ENCODE measurements around the gene EHMT2.
"Not testable (repeated sequence)": the region's sequence is repeated elsewhere in the genome, so short reads cannot be mapped to it uniquely, and the experiment has no call there.

The EHMT2 gene

GRCh38 chr6:31897612-31898382 lies at the start of gene EHMT2:
Gene EHMT2 (minus strand): TSS chr6:31897698. CDS start chr6:31897677, 21 bp downstream.
- DNase-seq (ENCODE audit: low read depth) = peak; percentile 89

- DNase-seq (ENCODE audit: low read depth) = no peak
Measured at GRCh38 chr6:31947070-31947675, 49.7 kb upstream of the EHMT2 start.

DNA sequence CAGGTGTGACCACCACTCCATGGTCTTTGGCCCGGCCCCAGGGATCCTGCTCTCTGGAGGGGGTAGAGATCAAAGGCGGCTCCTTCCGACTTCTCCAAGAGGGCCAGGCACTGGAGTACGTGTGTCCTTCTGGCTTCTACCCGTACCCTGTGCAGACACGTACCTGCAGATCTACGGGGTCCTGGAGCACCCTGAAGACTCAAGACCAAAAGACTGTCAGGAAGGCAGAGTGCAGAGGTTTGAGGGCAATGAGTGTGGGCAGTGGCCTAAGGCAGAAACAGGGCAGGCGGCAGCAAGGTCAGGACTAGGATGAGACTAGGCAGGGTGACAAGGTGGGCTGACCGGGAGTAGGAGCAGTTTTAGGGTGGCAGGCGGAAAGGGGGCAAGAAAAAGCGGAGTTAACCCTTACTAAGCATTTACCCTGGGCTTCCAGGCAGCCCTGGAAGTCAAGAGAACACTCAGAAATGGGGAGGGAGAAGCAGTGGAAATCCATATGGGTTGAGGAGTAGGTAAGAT lies 48.9 kb upstream of the EHMT2 start:
- no peak for DNase-seq (ENCODE audit: low read depth)

- DNase-seq (ENCODE audit: low read depth) = peak; percentile 92
Measured at GRCh38 chr6:31945507-31946369, 48.2 kb upstream of the EHMT2 start, which contains the start of gene CFB. Gene CFB (plus strand): TSS chr6:31946095. CDS start chr6:31946222, 127 bp downstream.

- DNase-seq (ENCODE audit: low read depth) = no peak
Measured at GRCh38 chr6:31945154-31945506, 47.6 kb upstream of the EHMT2 start.

- no peak for DNase-seq (ENCODE audit: low read depth)
Measured at GRCh38 chr6:31943742-31944141, 46.2 kb upstream of the EHMT2 start.

DNA sequence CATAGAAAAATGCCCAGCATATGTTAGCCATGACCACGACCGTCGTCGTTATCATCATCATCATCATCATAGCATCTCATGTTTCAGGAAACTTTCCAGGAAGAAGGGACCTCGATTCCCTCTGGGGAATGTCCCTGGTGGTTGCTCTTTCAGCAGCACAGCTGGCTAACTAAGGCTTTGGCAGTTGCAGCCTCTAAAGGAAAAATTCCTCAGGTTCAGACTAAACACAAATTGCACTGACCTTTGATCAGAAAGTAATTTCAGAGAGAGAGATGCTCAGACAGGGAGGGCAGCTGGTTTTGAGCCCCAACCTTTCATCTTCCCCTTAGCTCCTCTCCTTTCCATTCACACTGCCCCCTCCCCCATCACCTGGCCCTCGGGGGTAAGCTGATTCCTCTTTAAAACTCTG lies 42.8 kb upstream of the EHMT2 start:
- DNase-seq (ENCODE audit: low read depth) = peak; percentile 47

DNA sequence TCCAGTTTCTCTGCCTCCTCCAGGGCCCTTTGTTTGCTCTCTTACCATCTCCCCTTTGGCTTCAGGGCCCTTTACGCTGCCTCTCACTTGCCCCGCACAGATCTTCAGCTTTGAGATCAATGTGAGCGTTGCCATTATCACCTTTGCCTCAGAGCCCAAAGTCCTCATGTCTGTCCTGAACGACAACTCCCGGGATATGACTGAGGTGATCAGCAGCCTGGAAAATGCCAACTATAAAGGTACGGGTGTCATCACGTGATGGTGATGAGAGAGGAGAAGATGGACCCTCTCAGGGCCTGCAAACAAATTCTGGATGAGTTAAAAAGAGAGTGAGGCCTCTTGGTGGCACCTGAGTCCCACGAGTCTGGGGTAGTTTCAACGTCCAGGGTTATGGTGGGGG lies 38.3 kb upstream of the EHMT2 start:
- no peak for DNase-seq (ENCODE audit: low read depth)

DNA sequence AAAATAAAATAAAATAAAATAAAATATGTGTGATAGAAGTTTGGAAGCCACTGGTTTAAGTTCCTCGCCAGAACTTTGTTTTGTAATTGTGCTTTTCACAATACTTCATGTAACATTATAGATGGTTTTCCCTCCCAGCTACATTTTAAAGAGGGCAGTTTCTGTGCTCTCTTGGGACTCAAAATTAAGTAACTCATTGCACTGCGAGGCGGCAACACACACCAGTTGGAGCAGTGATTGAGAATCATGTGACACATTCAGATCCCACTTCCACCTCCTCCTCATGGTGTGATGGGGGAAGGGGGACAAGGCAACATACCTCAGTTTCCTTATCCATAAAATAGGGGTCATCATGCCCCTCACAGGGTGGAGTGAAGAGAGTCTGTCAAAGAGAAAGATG lies 37.5 kb upstream of the EHMT2 start:
- no peak for DNase-seq (ENCODE audit: low read depth)

DNA sequence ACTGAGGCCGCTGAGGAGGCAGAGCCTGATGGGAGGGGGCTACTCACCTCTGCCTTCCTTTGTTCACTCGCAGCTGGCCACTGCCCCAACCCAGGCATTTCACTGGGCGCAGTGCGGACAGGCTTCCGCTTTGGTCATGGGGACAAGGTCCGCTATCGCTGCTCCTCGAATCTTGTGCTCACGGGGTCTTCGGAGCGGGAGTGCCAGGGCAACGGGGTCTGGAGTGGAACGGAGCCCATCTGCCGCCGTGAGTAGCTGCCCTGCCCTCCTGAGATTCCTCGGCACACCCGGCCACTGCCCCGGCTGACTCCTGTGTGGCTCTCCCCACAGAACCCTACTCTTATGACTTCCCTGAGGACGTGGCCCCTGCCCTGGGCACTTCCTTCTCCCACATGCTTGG lies 36.0 kb upstream of the EHMT2 start:
- no peak for DNase-seq (ENCODE audit: low read depth)

- not testable (repeated sequence) for DNase-seq (ENCODE audit: low read depth)
Measured at GRCh38 chr6:31932137-31932536, 34.6 kb upstream of the EHMT2 start.

DNA sequence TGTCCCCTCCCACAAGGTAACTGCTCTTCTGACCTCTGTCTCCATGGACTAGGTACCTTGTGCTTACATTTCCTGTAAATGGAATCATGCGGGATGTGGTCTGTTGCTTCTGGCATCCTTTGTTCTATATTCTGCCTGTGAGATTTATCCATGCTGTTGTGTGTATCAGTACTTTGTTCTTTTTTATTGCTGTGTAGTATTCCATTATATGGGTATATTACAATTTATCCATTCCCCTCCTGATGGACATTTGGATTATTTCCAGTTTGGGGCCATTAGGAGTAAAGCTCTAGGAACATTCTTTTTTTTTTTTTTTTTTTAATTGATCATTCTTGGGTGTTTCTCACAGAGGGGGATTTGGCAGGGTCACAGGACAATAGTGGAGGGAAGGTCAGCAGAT lies 33.5 kb upstream of the EHMT2 start:
- no peak for DNase-seq (ENCODE audit: low read depth)

DNA sequence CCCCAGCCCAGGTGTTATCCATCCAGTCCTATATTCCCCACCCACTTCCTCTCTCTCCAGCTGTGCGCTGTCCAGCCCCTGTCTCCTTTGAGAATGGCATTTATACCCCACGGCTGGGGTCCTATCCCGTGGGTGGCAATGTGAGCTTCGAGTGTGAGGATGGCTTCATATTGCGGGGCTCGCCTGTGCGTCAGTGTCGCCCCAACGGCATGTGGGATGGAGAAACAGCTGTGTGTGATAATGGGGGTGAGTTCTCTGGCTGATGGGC lies 31.1 kb upstream of the EHMT2 start:
- no peak for DNase-seq (ENCODE audit: low read depth)

GRCh38 chr6:31927863-31928671 lies 30.6 kb upstream of the EHMT2 start:
- DNase-seq (ENCODE audit: low read depth) = no peak

DNA sequence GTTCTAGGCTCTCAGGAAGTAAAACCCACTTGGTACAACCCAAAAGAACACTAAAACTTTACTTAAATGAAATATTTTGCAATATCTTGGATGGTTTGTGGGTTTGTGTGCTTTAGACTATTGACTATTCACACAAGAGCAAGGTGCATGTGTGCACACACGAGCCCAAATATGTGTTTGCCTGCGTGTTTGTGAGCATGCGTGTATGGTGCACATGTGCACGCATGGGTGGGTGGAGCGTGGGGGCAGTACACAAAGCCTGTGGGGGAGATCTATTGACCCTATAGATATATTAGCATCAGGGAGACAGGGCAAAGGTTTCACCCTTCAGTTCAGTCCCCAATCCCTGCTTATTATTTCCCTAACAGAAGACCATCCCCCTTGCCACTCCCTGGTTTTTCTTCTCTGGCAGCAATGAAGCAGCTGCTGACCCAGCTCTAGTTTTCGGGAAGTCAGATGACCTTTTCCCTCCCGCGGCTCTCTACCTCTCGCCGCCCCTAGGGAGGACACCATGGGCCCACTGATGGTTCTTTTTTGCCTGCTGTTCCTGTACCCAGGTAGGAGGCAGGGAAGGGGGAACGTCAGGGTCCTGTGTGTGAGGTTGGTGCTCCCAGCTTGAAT lies 29.9 kb upstream of the EHMT2 start, which contains the start of gene C2:
Gene C2, plus strand, starts transcription at position 476 of the 621 bp plus-strand sequence. Its CDS starts 36 bp downstream, at position 512.
- DNase-seq (ENCODE audit: low read depth) = no peak

GRCh38 chr6:31922942-31923341 lies 25.4 kb upstream of the EHMT2 start:
- DNase-seq (ENCODE audit: low read depth) = no peak

DNA sequence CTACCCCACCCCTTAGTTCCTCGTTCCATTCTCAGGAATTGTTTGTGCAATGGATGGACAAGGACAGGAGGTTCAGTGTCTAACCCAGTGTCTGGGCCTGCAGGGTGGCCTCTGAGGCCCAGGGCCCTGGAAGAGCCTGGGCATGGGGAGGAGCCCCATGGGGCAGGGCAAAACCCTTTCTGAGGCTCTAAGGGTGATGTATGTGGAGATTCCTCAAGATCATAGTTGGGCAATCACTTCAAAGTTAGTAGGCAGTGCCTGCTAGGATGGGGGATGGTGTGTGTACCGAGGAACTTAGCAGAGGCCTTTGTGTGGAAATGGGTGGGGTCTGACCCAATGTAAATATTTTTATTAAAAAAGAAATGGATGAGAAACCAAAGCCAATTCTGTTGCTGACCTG lies 23.3 kb upstream of the EHMT2 start:
- DNase-seq (ENCODE audit: low read depth) = no peak

DNA sequence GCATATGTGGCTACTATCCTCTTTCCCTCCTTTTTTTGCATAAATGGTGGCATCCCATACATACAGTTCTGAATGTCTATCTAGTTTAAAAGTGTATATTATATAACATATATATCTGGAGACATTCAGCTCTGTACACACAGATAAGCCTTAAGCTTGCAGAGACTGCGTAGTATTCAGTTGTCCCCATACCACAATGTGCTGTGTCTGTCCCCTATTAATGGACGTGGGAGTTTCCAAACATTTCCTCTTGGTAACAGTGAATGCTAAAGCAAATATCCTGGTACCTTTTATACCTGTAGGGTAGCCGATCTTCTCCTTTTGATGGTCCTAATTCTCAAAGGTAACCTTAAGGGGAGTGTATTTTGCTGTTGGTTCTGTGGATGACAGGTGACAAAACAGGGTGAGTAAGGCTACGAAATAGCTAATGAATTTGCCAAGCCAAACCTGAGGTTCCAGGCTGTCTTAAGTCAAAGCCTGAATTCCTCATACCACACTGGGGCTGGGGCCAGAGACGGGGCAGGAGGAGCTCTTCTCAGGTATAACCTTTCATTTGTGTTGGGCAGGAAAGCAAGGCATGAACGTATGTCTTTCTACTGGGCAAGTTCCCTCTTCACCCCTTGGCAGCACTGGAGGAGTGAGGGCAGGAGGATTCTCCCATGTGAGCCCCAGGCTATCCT lies 22.3 kb upstream of the EHMT2 start:
- no peak for DNase-seq (ENCODE audit: low read depth)

DNA sequence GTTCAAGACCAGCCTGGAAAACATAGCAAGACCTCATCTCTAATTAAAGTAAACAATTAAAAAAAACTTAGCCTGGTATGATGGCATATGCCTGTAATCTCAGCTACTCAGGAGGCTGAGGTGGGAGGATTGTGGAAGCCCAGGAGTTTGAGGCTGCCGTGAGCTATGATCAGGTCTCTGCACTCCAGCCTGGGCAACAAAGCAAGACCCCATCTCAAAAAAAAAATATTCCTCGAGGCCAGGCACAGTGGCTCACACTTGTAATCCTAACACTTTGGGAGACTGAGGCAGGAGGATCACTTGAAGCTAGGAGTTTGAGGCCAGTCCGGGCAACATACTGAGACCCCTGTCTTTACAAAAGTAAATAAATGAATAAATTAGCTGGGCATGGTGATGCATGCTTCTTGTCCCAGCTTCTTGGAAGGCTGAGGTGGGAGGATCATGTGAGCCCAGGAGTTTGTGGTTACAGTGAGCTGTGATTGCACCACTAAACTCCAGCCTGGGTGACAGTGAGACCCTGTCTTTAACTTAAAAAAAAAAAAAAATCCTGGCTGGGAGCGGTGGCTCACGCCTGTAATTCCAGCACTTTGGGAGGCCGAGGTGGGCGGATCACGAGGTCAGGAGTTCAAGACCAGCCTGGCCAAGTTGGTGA lies 20.7 kb upstream of the EHMT2 start:
- no peak for DNase-seq (ENCODE audit: low read depth)

DNA sequence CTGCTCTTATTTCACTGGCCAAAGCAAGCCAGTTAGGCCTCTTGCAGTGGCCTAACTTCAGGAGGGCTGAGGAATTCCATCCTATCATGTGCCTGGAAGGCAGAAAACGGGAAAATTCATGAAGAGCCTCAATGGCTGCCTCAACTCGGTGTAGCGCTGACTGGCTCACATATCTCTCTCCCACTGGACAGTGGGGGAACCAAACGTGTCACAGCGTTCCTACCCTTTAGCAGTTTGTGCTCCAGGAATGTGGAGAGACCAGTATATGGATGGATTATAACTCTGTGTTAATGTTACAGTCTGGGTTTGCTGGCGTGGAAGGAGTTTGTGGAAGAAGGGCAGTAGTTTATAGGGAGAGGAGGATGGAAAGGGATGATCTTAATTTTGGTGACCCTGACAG lies 18.3 kb upstream of the EHMT2 start:
- DNase-seq (ENCODE audit: low read depth) = no peak

Measured in ELR (cell line).